IMR-90 (cell line): ENCODE results near the gene CYSRT1. TPM values are rescaled to one million over a fixed set of nuclear protein-coding genes. Genes with fewer than 3 reads are reported as not detected.

Experiments
- ATAC-seq: fragments of 200-7000 bp; cut with Tn5 transposase; 2 replicates; pipeline ENCODE4 v1.9.1; 2020; ENCODE audit warnings: low read depth, mild to moderate bottlenecking, moderate library complexity
- BruUV-seq: library from RNA; stranded (reverse); fragments of 400-500 nt; replicated peaks from 2 replicates; lab custom pipeline; 2021; lab: Mats Ljungman, UMichigan
- CTCF ChIA-PET: fragments of 300-600 bp; formaldehyde crosslinking; extraction: SDS; loops from one replicate; lab custom pipeline; 2021; ENCODE audit warnings: antibody characterized with exemption; lab: Yijun Ruan, JAX
- POLR2A ChIA-PET: fragments of 300-600 bp; sonication (Branson Sonifier 250); formaldehyde crosslinking; loops from one replicate; lab custom pipeline; 2022; ENCODE audit warnings: antibody characterized with exemption; ENCODE audit not compliant: unreplicated experiment; lab: Charles Lee
- DNase-seq: peaks from one replicate; pipeline ENCODE4 v3.0.0; 2013
- H2AFZ ChIP-seq: replicated peaks from 2 replicates; pipeline ENCODE3; 2013; ENCODE audit warnings: low read length, mild to moderate bottlenecking; ENCODE audit not compliant: poor library complexity
- H2AK5ac ChIP-seq: 2 replicates; pipeline ENCODE4 v1.6.1; 2013; ENCODE audit warnings: low read depth, low read length, inconsistent platforms
- H2AK9ac ChIP-seq: replicated peaks from 2 replicates; pipeline ENCODE3; 2013; ENCODE audit warnings: mild to moderate bottlenecking, low read depth, low read length, moderate library complexity; ENCODE audit not compliant: poor library complexity
- H2BK120ac ChIP-seq: 2 replicates; pipeline ENCODE4 v1.6.1; 2013; ENCODE audit warnings: low read depth, low read length, inconsistent platforms
- H2BK15ac ChIP-seq: 3 replicates; pipeline ENCODE4 v1.6.1; 2013; ENCODE audit warnings: low read depth, low read length, inconsistent platforms
- H2BK20ac ChIP-seq: 2 replicates; pipeline ENCODE4 v1.6.1; 2013; ENCODE audit warnings: low read depth, mild to moderate bottlenecking, inconsistent platforms, low read length, moderate library complexity
- H2BK5ac ChIP-seq: 2 replicates; pipeline ENCODE4 v1.6.1; 2013; ENCODE audit warnings: mild to moderate bottlenecking, low read depth, low read length, inconsistent platforms; ENCODE audit not compliant: poor library complexity, severe bottlenecking
- H3K14ac ChIP-seq: replicated peaks from 2 replicates; pipeline ENCODE4 v1.6.1; 2013; ENCODE audit warnings: low read depth, low read length, inconsistent platforms
- H3K18ac ChIP-seq: 2 replicates; pipeline ENCODE4 v1.6.1; 2013; ENCODE audit warnings: low read depth, low read length, control low read depth
- H3K23ac ChIP-seq: 2 replicates; pipeline ENCODE4 v1.6.1; 2013; ENCODE audit warnings: low read depth, low read length, inconsistent platforms
- H3K27ac ChIP-seq: 2 replicates; pipeline ENCODE4 v1.5.1; 2013; ENCODE audit warnings: mild to moderate bottlenecking, control low read depth, low read length; ENCODE audit not compliant: insufficient read depth
- H3K27me3 ChIP-seq: 2 replicates; pipeline ENCODE4 v1.6.1; 2013; ENCODE audit warnings: low read length; ENCODE audit not compliant: control insufficient read depth, insufficient read depth
- H3K36me3 ChIP-seq: 2 replicates; pipeline ENCODE4 v1.6.1; 2013; ENCODE audit warnings: low read length, mixed read lengths; ENCODE audit not compliant: control insufficient read depth, insufficient read depth
- H3K4ac ChIP-seq: 2 replicates; pipeline ENCODE4 v1.6.1; 2013; ENCODE audit warnings: low read depth, low read length, inconsistent platforms
- H3K4me1 ChIP-seq: 2 replicates; pipeline ENCODE4 v1.6.1; 2013; ENCODE audit warnings: low read length, mixed read lengths; ENCODE audit not compliant: control insufficient read depth, insufficient read depth
- H3K4me2 ChIP-seq: 2 replicates; pipeline ENCODE4 v1.6.1; 2013; ENCODE audit warnings: low read depth, mild to moderate bottlenecking, control low read depth, low read length, moderate library complexity
- H3K4me3 ChIP-seq: 2 replicates; pipeline ENCODE4 v1.5.1; 2013; ENCODE audit warnings: low read depth, mild to moderate bottlenecking, control low read depth, low read length, moderate library complexity; ENCODE audit not compliant: insufficient read depth
- H3K56ac ChIP-seq: 2 replicates; pipeline ENCODE4 v1.6.1; 2013; ENCODE audit warnings: low read length, inconsistent platforms; ENCODE audit not compliant: insufficient read depth; ENCODE audit errors: extremely low read depth
- H3K79me1 ChIP-seq, 2 experiments: 2 replicates each; pipeline ENCODE4 v1.6.1; 2013; ENCODE audit warnings: low read length in 2 of 2, inconsistent platforms in 1 of 2, low read depth in 1 of 2
- H3K9ac ChIP-seq: 2 replicates; pipeline ENCODE4 v1.6.1; 2013; ENCODE audit warnings: low read depth, low read length, control low read depth
- H3K9me1 ChIP-seq: 2 replicates; pipeline ENCODE4 v1.6.1; 2013; ENCODE audit warnings: low read length, inconsistent platforms; ENCODE audit not compliant: insufficient read depth
- H3K9me3 ChIP-seq: 2 replicates; pipeline ENCODE4 v1.6.1; 2013; ENCODE audit warnings: low read length; ENCODE audit not compliant: control insufficient read depth, insufficient read depth
- H4K20me1 ChIP-seq: 2 replicates; pipeline ENCODE4 v1.6.1; 2013; ENCODE audit warnings: low read length, inconsistent platforms; ENCODE audit not compliant: insufficient read depth
- H4K5ac ChIP-seq: 2 replicates; pipeline ENCODE4 v1.6.1; 2013; ENCODE audit warnings: mild to moderate bottlenecking, low read depth, low read length, control low read depth
- H4K8ac ChIP-seq, 2 experiments: 2 replicates each; pipeline ENCODE4 v1.6.1; 2013; ENCODE audit warnings: low read depth in 2 of 2, low read length in 2 of 2, control low read depth in 1 of 2, inconsistent platforms in 1 of 2
- H4K91ac ChIP-seq: 2 replicates; pipeline ENCODE4 v1.6.1; 2013; ENCODE audit warnings: low read depth, low read length, inconsistent platforms; ENCODE audit not compliant: insufficient read depth
- BHLHE40 ChIP-seq: fragments of 150-350 bp; IDR thresholded peaks from 2 replicates; pipeline ENCODE4 v1.6.1; 2016; ENCODE audit warnings: mild to moderate bottlenecking, low read depth, low read length
- CHD1 ChIP-seq: IDR thresholded peaks from 2 replicates; pipeline ENCODE4 v1.6.1; 2012; ENCODE audit warnings: low read depth, low read length, improper control_type of control experiment
- FOS ChIP-seq: fragments of 150-350 bp; IDR thresholded peaks from 2 replicates; pipeline ENCODE4 v1.6.1; 2016; ENCODE audit warnings: low read depth, low read length
- MAFK ChIP-seq: IDR thresholded peaks from 2 replicates; pipeline ENCODE4 v1.6.1; 2012; ENCODE audit warnings: low read depth, low read length, improper control_type of control experiment
- MAZ ChIP-seq: IDR thresholded peaks from 2 replicates; pipeline ENCODE4 v1.6.1; 2012; ENCODE audit warnings: low read depth, mild to moderate bottlenecking, low read length, improper control_type of control experiment, moderate library complexity, borderline replicate concordance
- NFE2L2 ChIP-seq: fragments of 150-350 bp; IDR thresholded peaks from 2 replicates; pipeline ENCODE4 v1.6.1; 2016; ENCODE audit warnings: low read depth, mild to moderate bottlenecking, low read length
- POLR2A ChIP-seq: IDR thresholded peaks from 2 replicates; pipeline ENCODE4 v1.6.1; 2012; ENCODE audit warnings: mild to moderate bottlenecking, low read depth, low read length
- RCOR1 ChIP-seq: IDR thresholded peaks from 2 replicates; pipeline ENCODE4 v1.6.1; 2012; ENCODE audit warnings: mild to moderate bottlenecking, low read length, improper control_type of control experiment; ENCODE audit not compliant: insufficient replicate concordance
- WGBS, 2 experiments: methylation state at CpG; one replicate each; pipeline versions ENCODE4 v1.1.5 to v1.1.7; 2013; ENCODE audit warnings: missing lambda C conversion rate in 2 of 2; ENCODE audit not compliant: insufficient read length in 1 of 2; ENCODE audit errors: extremely low coverage in 2 of 2; 5-methylcytosine and 5-hydroxymethylcytosine counted together
- dilution Hi-C: fragments of 300-500 bp; cut with HindIII; formaldehyde crosslinking; loops from one replicate; pipeline ENCODE4 v1.14.3; 2018; ENCODE audit warnings: low sequenced_read_pairs; ENCODE audit not compliant: unreplicated experiment
- in situ Hi-C: fragments of 300-500 bp; cut with MboI; formaldehyde crosslinking; loops from 3 replicates; pipeline ENCODE4 v1.14.3; 2019; ENCODE audit warnings: low sequenced_read_pairs, inconsistent platforms, mixed read lengths
- intact Hi-C: fragments of 100-400 bp; cut with micrococcal nuclease; formaldehyde crosslinking; loops from 2 replicates; pipeline ENCODE4 v1.10.0; 2022
- polyA plus RNA-seq, 3 experiments: library from polyadenylated mRNA; depleted of rRNA; stranded (reverse); fragments of >200 nt; gene quantifications; 2 replicates each; pipeline ENCODE4 v1.2.3, GENCODE V29; 2012; ENCODE audit warnings: low replicate concordance in 1 of 3
- total RNA-seq: library from RNA; depleted of rRNA; stranded (reverse); fragments of >200 nt; gene quantifications from 2 replicates; pipeline ENCODE4 v1.2.3, GENCODE V29; 2012

Gene CYSRT1
- total and polyA plus RNA-seq, 2 of the 4 experiments (the other 2 are of a cell fraction) = 0.18 to 0.84 TPM

GRCh38 chr9:137255448-137256114, 30.6 kb downstream of the CYSRT1 start:
- peak overlapping the region; percentile 97 for H3K4me2 ChIP-seq
- H4K5ac ChIP-seq = peak overlapping the region; percentile 44; the same call in 1 of the 2 replicates
- H3K23ac ChIP-seq = peak overlapping the region; percentile 79; the same call in 1 of the 2 replicates
- peak overlapping the region; percentile 98 for H2AK9ac ChIP-seq
- no peak for TF ChIP-seq CHD1
- TF ChIP-seq FOS = no peak
- TF ChIP-seq NFE2L2 = no peak
- TF ChIP-seq RCOR1 = no peak
- TF ChIP-seq POLR2A = no peak
- no peak for TF ChIP-seq BHLHE40
- TF ChIP-seq MAZ = no peak
- no peak for TF ChIP-seq MAFK
- H4K91ac ChIP-seq = 0 out of 2 replicates have a peak overlapping the region, but pooled peaks have one; percentile 26
- DNase-seq (no peak), ATAC-seq (peak; percentile 60)
- H3K4me1 ChIP-seq = peaks cover 11% of the 10 kb centered on the region
- peaks cover 15 to 37% of the 10 kb centered on the region in 2 experiments for H3K79me1 ChIP-seq
- H2BK5ac ChIP-seq = peak overlapping the region; percentile 14
- in situ Hi-C loops (no loop called here), dilution Hi-C loops (no loop called here), intact Hi-C loops (no loop called here)
- ChIA-PET CTCF (no interaction called here), POLR2A (interaction anchor here (1.2 to 2.3 kb wide), 2 partner anchors 11 to 15 kb away, joined by 5 to 9 read pairs; no protein-coding TSS in a partner anchor)
- H3K4me3 ChIP-seq = peak overlapping the region; percentile 96
- H3K9ac ChIP-seq = peak overlapping the region; percentile 85
- H4K8ac ChIP-seq = peak overlapping the region; percentile 81 to 87; a peak in 3 of 4 replicates
- no TSS peak for BruUV-seq
- H2AK5ac ChIP-seq = peak overlapping the region; percentile 72
- 1% methylated on average over 30 of the region's 51 CpGs; no CpG with 5 or more reads in 1 of the 2 experiments for WGBS, 2 experiments
- peak overlapping the region; percentile 35 for H3K27ac ChIP-seq
- no peaks in the 10 kb centered on the region for H3K27me3 ChIP-seq
- H2BK15ac ChIP-seq = no peak overlapping the region
- no peaks in the 10 kb centered on the region for H3K9me3 ChIP-seq
- H3K14ac ChIP-seq = peak overlapping the region; percentile 72; the same call in 1 of the 2 replicates
- no peak overlapping the region for H3K18ac ChIP-seq
- no peaks in the 10 kb centered on the region for H3K9me1 ChIP-seq
- H4K20me1 ChIP-seq = peaks cover 11% of the 10 kb centered on the region
- peak overlapping the region; percentile 71 for H3K56ac ChIP-seq
- H3K4ac ChIP-seq = peak overlapping the region; percentile 63
- H2AFZ ChIP-seq = peak overlapping the region; percentile 99
- peaks cover 21% of the 10 kb centered on the region for H3K36me3 ChIP-seq
- no peak overlapping the region for H2BK20ac ChIP-seq
- no peak overlapping the region for H2BK120ac ChIP-seq
